ENCODE data around the gene UBE3C.

DNA sequence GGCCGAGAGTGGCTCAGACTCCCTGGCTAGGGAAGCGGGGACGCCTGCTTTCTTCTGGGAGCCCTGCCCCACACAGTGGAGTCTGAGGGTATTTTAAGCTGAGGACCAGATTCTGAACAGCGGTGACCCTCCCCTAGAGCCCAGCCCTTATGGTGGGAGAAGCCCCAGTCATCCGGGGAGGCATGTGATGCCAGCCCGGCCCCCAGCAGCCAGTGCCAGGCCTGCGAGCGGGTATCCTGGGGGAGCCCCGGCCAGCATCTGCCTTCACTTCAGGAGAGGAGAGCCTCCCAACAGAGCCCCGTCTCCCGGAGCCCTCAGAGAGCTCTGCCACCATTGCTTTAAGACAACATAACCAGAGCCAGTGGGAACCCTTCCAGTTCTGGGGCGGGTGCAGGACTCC, 156.6 kb downstream of the UBE3C start:
- TF ChIP-seq, protein P1, sequence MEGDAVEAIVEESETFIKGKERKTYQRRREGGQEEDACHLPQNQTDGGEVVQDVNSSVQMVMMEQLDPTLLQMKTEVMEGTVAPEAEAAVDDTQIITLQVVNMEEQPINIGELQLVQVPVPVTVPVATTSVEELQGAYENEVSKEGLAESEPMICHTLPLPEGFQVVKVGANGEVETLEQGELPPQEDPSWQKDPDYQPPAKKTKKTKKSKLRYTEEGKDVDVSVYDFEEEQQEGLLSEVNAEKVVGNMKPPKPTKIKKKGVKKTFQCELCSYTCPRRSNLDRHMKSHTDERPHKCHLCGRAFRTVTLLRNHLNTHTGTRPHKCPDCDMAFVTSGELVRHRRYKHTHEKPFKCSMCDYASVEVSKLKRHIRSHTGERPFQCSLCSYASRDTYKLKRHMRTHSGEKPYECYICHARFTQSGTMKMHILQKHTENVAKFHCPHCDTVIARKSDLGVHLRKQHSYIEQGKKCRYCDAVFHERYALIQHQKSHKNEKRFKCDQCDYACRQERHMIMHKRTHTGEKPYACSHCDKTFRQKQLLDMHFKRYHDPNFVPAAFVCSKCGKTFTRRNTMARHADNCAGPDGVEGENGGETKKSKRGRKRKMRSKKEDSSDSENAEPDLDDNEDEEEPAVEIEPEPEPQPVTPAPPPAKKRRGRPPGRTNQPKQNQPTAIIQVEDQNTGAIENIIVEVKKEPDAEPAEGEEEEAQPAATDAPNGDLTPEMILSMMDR (IDR thresholded peaks at IDR 0.05 in 8 of 11, conservative IDR thresholded peaks at IDR 0.05 in 3 of 11) = no peak
- TF ChIP-seq POLR2A (IDR thresholded peaks at IDR 0.05) = no peak
- no peak for TF ChIP-seq POLR2AphosphoS5 (IDR thresholded peaks at IDR 0.05)

Measured in spleen (tissue), 7 donors.